NCI-H2107 treated with DMSO at 0.1 percent for 48 hours (cell line): ENCODE measurements around the gene OSTN.
"Not testable (repeated sequence)": the region's sequence is repeated elsewhere in the genome, so short reads cannot be mapped to it uniquely, and the experiment has no call there.

Source experiments
- DNase-seq: peaks from one replicate; lab custom pipeline; 2025; ENCODE audit not compliant: unreplicated experiment; lab: John Stamatoyannopoulos, UW

The OSTN gene

GRCh38 chr3:191263365-191263764, 64.3 kb downstream of the OSTN start:
- no peak for DNase-seq

DNA sequence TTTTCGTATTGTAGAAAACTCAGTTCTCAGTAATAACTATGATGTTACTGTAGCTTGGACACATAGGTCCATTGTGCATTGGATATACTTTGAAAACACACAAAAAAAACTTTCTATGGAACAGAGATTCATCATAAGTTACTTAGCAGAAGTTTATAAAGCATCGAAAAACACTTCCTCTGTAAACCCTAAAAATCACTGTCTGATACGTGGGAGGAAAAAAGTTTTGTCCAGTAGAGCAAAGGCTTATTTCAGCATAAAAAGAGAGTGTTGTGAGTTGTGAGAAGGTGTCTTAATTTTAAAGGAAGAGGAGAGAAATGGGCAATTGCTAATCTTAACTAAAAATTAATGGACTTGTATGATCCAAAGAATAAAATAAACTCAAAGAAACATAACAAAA, 64.8 kb downstream of the OSTN start:
- no peak for DNase-seq

DNA sequence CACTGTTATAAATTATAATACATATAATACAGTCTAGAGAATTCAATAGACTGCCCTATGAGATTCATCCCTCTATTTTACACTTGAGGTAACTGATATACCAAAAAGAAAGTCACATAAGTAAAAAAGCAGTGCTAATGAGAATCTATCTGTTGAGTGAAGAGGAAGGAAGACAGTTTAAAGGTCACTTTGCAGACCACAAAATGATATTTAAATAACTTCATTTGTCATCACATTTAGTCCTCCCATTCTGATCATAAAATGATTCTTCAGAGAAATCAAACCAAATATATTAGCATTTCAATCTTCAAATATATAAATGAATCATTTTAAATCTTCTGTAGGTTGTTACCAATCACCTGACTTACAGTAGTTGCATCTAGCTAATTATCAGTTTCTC, 69.7 kb downstream of the OSTN start:
- no peak for DNase-seq

DNA sequence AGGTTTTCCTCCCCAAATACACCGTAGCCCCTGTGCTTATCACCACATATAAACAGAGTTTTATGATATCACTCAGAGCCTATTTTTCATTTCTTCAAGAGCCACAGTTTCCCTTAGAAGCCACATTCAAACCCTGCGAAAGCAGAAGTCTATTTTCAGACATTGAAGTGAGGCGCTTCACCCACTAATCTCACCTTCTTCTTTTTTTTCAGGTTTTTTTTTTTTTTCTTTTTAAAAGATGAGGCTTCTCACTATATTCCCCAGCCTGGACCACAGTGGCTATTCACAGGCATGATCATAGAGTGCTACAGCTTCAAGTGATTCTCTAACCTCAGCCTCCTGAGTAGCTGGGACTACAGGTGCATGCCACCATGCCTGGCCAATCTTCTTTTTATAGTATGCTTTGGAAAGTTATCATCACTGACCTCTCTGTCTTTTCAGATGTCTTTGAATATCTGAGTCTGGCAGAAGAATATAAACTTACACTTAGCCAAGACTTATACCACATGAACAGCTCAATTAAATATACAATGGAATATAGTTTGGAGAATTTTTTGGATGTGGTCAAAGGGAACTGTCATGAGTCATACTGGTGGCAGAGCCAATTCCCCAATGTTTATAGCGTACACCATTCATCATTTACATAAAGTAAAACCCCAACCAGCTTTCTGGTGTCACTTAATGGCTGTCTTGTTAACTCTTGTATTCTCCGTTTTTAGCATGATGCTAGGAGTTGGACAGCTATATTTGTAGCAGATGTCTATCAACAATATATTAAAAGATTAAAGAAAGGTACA, 70.4 kb downstream of the OSTN start:
- no peak for DNase-seq

GRCh38 chr3:191275244-191275643, 76.2 kb downstream of the OSTN start:
- not testable (repeated sequence) for DNase-seq

DNA sequence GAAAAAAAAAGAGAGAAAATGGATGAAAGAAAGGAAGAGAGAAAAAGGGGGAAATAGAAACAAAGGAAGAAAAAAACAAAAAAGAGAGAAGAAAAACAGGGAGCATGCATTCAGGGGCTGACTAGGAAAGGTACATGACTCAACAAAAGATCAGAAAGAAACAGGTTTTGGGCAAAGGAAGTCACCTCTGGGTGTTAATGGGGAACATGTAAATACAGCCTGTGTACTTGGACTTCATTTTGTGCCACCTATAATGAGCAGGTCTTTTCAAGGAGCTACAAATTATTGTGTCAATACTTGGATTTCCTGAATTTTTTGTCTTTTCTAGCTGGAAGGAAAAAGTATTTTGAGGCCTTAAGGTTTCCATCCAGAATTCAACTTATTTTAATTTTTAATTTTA, 76.7 kb downstream of the OSTN start:
- no peak for DNase-seq

DNA sequence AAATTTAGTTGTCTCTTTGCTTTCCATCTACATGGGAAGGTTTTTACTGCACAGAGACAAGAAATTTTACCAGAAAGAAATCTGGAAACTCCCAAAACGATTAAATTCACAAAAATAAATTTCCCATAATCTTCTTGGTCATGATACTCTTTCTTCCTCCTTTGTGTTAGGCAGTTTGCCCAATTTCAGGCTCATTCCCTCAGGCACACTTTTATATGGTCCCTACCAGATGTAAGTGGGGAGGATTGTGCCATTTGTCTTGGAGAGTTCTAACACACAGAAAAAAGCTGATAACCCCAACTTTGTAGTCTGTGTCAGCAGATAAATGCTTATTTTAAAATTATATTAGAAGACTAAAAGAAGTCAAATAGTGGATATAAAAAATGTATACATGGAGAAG, 81.1 kb downstream of the OSTN start:
- DNase-seq: no peak

DNA sequence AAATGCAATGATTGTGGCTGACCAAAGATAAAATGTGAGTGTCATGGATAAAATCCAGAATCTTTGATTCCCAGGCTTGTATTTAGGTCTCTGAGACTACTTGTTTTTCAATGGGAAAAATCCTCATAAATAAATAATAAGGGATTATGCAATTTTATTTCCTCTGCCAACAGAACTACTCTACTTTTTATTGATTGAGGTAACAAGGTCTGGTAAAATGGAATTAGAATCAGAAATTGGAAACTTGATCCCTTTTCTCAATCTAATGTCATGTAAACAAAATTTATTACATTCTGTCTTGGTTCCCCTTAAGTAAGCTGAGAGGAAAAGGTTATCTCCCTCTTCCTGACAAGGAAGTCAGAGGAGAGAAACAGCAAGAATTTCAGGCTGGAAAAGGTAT, 81.8 kb downstream of the OSTN start:
- DNase-seq: no peak

- DNase-seq: no peak
Observed at GRCh38 chr3:191282251-191283185, 83.5 kb downstream of the OSTN start.

DNA sequence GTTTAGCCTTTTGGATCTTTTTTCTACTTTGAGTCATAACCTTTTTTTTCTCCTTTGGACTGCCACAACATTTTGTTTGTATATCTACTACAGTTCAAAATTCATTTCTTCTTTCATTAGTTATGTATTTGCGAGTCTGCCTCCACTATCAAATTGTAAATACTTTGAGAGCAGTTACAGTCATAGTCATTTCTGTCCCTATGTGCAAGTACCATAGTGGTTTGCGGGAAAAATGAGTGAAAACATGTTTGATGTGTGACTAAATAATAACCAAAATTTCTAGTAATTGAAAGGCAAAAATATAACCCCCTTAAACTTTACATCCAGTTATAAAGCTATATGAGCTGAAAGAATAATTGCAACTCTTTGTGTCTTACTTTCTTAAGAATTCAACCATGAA, 84.4 kb downstream of the OSTN start:
- DNase-seq: no peak

GRCh38 chr3:191290311-191291025, 91.4 kb downstream of the OSTN start:
- no peak for DNase-seq

- DNase-seq: no peak
Observed at GRCh38 chr3:191292243-191293015, 93.4 kb downstream of the OSTN start.

DNA sequence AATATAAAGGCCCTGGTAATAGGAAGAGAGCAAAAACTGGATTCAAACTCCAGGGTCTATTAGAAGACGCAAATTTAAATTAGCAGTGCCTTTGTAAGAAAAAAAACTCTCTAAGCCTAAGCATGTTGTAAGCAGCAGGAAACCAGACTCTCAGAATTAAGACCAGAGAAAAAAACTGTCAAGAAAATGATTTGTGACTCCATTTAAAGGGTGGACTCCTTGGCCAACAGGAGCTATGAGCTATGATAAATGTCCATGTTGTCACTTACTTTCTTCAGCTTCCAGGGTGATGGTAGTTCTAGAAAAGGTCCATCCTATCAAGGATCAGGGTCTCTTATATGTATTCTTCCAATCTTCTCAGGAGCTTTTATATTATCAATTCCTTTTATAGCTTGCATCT, 95.2 kb downstream of the OSTN start:
- DNase-seq: no peak

- no peak for DNase-seq
Observed at GRCh38 chr3:191296041-191296541, 97.0 kb downstream of the OSTN start.

- DNase-seq: no peak
Observed at GRCh38 chr3:191298846-191299245, 99.8 kb downstream of the OSTN start.

DNA sequence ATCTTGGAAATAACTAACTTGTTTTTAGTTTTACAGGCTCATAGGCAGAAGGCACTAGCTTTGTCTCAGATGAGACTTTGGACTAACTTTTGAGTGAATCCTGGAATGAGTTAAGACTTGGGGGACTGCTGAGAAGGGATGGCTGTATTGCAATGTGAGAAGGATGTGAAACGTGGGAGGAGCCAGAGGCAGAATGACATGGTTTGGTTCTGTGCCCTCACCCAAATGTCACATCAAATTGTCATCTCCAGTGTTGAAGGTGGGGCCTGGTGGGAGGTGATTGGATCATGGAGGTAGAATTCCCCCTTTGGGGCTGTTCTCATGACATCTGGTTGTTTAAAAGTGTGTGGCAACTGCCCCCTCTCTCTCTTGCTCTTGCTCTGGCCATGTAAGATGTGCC, 101.4 kb downstream of the OSTN start:
- no peak for DNase-seq

DNA sequence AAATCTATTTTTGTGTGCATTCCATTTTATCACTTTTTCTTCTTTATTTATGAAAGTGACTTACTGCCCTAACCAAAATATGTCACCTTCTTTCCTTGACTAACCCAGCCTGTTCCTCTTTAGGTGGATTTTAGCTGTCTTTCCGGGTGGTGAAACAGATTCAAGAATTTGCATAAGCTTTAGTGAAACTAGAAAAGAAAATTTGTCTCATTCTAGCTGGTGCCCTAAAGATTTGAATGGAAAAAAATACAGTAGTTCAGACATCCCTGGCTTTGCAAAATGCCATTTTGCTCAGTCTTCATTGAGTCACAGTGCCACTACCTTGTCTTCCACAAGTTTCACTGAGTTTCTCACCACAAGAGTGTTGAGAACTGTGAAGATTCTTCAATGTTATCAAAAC, 102.0 kb downstream of the OSTN start:
- no peak for DNase-seq

DNA sequence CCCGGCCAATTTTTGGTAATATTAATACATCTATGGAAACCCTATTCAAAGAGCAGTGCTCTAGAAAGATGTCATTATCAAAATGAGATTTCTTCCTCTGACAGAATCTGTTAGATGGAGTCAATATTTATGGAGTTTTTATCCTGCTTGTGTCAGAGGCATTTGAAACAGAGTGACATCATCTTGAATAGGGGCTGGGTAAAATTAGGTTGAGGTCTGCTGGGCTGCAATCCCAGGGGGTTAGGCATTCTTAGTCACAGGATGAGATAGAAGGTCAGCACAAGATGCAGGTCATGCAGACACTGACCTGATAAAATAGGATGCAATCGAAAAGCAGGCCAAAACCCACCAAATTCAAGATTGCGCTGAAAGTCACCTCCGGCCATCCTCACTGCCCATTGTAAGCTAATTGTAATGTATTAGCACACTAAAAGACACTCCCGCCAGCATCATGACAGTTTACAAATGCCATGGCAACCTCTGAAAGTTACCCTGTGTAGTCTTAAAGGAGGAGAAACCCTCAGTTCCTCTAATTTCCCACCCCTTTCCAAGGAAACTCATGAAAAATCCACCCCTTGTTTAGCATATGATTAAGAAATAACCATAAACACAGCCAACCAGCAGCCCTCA, 102.9 kb downstream of the OSTN start:
- DNase-seq: no peak

DNA sequence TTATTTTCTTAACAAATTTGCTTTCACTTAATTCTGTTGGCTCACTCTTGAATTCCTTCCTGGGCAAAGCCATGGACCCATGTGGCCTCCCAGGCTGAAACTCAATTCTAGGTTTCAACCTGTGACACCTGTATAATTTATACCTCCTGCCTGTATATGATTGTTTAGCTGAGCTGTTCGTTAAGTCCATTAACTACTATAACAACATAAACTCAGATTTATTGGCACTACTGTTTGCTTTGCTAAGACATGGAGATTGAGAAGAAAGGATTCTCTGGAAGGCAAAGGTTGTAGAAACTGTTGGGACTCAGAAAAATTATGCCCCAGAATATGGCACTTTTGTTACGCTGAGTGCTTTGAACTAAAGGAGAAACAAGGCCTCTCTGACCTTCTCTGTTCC, 103.4 kb downstream of the OSTN start:
- DNase-seq: no peak

- no peak for DNase-seq
Observed at GRCh38 chr3:191303596-191303995, 104.6 kb downstream of the OSTN start.
